SW 1271 (cell line): ENCODE data around the gene JCAD.

Source experiments
- DNase-seq, 2 experiments: peaks; one replicate each; lab custom pipeline; 2025; lab: John Stamatoyannopoulos, UW

JCAD gene

DNA sequence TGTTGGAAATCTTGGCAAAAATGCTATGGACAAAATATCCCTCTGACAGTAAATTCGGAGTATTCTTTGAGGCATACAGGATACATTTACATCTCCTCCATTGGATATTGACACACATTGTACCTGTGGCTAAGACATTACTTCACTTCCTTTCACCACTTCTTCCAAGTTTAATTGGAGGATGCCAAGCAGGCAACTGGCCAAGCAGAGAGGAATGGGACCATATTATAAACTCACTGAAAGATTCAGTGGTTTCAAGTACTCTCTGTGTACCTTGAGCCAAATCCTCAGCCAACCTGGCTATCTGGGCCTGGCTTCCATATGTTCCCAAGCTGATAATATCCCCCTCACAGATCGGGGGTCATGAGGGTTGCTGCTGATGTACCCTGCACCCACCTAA is 14.7 kb upstream of the JCAD start:
- DNase-seq = no peak

DNA sequence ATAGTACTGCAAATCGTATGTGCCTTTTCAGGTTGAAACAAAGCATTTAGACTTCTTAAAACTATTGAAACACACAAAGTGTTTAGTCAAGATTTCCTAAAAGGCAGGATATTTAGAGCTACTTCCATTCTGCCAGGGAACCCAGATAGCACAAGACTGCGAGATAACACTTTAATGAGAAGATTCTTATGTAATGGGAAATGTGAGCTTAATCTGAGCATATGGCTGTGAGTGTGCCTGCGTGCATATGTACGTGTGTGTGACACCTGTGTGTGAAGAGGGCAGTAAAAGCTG is 14.3 kb upstream of the JCAD start:
- DNase-seq = no peak

DNA sequence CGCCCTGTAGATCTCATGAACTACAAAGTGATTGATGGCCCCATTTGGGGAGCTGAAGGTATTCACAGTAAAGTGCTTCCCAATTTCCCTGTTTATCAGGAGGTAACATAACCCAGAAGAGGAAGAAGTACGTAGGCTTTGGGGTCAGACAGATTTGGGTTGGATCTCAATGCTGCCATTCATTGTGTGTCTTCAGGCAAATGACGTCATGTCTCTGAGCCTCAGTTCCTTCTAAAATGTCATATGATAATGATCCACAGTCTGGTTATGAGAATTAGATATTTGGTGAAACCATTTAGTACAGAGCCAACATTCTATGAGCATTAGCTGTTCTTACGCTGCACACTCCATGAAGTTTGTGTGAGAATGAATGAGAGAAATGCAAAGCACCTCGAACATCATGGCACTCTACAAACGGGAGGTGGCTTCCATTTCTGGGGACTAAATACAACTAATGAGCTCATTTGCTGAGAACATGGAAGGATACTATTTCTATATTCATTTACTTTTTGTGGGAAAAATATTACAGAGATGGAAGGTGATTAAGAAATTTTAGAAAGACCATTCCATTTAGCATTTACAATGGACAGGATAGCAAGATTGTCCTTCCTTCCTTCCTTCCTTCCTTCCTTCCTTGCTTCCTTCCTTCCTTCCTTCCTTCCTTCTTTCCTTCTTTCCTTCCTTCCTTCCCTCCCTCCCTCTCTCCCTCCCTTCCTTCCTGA is 13.8 kb upstream of the JCAD start:
- no peak for DNase-seq

DNA sequence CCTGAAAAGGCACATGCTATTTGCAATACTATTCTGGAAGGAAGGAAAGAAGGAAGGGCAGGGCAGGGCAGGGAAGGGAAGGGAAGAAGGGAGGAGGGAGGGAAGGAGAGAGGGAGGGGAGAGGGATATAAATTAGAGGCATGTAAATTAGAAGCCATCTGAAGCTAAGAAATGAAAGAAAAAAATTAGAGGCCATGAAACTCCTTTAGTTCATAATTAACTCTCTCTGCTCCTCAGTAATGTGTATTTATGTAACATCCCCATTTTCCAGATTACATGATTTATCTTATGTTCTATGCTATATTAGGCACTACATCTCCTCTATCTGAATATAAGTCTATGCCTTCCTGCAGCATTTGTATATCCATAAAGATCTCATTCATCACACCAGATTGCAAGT is 12.7 kb upstream of the JCAD start:
- DNase-seq = no peak

DNA sequence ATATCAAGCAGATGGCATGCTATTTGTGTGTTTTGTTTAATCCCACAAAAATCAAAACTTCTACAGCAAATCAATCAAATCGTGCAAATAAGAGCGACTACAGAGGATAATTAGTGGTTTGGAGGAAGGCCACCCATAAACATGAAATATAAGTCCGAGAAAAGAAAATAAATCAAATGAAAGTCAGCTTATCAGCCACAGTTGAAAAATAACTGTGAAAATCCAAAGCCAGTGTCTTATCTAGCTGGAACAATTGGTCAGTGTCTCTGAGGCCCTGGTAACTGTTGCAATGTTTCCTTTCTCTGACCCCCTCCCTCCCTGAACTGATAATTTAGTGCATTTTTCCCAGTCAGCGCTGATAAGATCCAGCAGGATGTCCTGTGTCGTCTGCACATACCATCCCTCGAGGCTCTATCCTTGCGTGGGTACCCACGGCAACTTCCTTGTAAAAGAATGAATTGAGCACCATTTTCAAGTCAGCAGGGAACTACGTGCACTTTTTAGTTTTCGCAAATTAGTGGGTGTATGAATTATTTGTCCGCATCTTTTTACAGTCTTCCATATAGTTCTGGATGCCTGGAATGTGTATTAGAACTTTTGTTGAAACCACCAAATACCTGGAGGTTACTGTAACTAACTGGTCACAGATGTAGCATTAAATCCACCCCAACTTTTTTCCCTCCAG is 10.8 kb upstream of the JCAD start:
- DNase-seq = no peak

DNA sequence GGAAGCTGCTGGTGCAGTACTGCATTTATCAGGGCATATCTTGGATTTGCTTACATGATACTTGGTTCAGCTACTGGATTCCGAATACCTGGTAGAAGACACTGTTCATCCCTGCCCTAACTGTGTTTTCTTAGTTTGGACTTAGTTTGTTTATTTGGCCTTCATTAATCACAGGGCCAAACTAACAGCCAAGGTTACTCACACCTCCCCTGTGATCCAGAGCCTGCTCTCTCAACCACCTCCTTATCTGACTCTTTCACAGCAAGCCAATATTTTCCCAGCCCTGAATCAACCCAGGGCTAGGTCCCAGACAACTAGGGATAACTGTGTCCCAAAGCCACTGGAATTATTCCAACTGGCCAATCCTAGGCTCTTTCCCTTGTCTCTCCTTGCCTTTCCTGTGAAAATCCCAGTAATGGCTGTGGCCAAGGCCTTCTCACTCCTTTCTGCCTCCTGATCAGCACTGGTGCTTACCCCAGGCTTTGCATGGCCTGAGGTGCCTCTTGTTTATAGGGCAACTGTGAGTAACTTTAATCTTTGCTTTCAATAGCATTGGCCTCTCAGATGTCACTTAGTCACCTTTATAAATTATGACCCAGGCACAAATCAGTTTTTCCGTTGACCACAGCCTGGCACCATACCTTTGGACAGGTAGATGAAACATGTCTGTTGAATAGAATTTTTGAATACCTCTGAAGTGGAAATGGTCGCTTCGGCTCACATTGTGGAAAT is 9.3 kb upstream of the JCAD start:
- no peak for DNase-seq

DNA sequence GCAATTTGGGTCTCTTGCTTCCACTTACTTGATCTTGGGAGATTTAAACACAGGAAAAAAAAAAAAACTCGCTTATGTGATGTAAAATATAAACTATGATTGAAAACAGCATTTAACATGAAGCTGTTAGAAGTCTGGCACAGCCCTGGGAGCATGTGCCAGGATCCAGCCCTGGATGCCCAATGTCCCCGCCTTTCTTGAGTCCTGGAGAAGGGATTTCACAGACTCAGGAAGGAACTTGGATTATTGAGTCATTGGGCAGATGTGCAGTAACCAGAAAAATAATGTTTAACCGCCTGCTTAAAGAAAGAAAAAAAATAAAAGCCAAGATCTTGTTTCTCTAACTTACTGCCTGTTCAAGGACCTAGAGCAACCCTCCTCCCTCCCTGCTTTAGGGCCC is 3.7 kb upstream of the JCAD start:
- no peak for DNase-seq

DNA sequence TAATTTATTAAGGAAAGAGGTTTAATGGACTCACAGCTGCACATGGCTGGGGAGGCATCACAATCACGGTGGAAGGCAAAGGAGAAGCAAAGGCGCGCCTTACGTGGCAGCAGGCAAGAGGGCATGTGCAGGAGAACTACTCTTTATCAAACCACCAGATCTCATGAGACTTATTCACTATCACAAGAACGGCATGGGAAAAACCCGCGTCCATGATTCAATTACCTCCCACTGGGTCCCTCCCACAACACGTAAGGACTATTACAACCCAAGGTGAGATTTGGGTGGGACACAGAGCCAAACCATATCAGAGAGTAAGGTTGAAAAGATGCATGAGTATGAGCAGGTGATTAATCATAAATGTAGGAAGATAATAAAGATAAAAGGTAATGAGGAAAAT is 3.2 kb upstream of the JCAD start:
- DNase-seq = no peak

DNA sequence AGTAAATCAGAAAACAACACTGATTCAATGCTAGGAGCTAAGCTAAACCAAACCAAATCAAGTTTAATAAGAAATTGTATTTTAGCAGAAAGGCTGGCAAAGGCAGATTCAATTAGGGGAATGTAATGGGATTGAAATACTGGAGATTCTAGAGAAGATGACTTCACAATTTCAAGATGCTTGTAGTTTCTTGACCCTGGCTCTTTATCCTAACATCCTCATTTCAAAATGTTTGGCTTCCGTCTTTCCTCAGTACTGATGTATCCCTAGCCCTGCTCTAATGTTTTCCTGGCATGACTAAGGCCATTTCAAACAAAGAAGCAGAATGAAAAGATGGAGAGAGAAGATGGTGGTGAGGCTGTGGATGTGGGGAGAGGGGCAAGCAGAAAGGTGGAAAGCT is 2.7 kb upstream of the JCAD start:
- no peak for DNase-seq

DNA sequence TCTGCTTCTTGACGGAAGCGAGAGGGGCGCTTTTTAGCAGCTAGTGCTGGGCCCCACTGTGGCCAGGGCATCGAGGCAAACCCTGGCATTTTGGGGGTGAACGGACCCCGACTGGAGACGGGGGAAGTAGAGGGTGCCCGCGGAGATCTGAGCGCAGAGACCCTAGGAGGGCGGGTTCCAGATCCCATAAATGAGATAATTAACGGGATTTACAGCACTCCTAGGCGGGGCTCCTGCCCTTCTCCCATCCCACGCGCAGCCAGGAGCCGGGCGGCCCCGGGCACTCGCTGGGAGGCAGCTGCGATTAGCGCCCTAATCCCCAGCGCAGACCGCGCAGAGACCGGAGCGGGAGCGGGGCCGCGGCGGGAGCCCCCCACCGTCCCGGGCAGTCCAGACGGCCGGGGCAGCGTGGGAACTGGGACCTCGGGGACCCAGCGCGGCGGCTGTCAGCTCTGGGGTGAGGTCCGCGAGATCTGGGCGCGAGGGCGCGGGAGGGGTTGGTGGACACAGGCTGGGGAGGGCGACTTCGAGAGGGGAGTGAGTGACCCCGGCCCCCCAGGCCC is 735 bp downstream of the JCAD start:
- DNase-seq = no peak

DNA sequence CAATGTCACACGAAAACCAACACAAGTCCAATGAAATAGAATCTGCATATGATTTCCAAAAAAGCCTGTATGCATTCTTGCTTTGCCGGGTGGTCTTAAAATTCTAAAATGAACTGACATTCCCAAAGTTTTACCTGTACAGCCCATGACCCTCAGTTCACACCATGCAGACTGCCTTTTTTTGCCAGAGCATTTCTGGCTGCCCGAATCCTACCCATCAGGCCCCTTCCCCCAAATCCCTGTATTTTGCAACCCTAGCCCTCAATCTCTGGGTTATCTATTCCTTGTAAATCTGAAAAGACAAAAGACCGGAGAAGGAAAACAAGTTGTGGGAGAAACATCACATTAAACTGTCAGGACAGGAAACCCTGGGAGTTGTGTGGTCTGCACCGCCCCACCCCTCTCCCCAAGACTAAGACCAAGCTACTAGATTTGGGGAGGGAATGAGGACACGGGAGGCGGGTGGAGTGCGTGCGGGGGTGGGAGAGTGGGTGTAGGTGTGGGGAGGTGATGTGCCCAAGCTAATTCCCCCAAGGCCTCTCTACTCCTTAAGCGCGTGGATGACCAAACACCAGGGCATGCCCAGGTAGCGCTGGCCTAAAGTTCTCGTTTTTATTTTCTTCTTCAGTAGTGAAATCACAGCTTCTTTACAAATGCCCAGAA is 1.4 kb downstream of the JCAD start:
- no peak for DNase-seq

DNA sequence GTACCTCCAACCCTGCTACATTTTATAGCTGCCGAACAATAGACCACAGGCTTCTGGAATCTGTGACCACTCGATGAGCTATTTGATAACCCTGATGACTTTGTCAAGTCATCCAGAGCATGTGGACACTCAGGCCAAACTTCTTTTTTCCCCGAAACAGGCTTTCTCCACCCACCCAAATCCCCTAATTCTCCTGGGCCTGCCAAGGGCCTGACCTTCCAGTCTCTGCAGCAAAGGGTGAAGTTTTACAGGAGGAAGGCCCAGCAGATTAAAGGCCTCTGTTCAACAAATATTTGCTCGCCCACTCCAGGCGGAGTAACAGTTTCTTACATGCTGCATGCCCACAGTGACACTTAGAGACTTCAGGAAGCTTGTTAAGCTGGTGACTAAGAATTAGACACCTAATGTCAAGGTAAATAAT is 2.0 kb downstream of the JCAD start:
- no peak for DNase-seq

DNA sequence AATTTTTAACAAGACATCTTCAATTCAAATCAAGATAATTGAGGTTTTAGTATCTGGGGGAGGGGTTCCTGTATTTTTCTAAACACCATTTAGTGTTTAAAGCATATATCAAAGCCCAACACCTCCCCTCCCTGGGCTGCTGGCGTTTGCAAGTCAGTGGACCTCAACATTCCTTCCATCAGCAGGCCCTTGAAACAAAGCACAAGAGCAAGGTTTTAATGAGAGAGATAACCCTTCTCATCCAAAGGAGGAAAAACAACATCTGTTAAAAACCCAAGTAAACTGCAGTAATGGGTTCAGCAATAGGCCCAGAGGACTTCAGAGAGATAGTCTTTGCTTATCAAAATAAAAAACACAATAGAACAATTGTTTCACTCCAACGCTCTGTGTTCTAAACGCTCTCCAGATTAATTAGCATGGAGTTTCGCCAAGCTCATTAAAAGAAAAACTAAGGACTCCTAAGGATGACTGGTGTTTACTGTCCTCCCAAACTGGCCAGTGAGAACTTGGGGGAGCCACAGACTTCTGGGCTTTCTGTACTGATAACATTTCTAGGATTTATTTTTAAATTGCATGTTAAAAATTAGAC is 2.5 kb downstream of the JCAD start:
- DNase-seq = no peak

DNA sequence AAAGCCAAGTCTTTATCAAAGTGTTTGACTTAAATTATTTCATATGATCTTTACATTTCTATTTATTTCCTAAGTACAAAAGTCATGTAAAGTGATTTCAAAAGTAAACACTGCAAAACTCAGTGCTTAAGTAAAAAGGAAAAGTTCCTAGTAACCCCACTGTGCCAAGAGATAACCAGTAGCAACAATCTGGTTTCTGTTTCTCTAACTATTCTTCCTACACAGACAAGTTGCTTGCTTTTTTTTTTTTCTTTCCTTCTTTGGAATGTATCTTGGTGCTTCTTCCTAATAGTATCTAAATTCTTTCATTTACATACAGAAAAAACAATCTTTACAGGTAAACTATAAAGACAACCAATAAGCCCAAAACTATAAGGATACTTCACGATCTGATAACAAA is 3.1 kb downstream of the JCAD start:
- no peak for DNase-seq

DNA sequence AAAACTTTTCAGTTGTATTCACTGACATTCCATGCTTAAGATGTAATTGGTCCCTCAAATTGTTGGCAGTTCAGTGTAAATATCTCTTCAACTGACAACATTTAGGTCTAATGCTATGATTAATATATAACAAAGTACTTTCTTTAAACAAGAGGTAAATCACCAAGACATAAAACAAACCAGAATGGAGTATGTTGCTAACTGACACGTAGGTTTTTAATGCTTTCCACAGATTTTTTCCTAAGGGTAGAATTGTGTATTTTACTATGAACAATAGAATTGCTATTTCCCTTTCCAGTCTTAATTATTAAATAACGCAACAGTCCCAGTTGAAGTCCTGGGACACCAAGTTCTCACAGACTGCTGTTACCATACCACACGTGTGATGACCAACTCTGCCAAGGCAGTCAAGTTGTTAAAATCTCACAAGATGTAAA is 4.1 kb downstream of the JCAD start:
- no peak for DNase-seq

DNA sequence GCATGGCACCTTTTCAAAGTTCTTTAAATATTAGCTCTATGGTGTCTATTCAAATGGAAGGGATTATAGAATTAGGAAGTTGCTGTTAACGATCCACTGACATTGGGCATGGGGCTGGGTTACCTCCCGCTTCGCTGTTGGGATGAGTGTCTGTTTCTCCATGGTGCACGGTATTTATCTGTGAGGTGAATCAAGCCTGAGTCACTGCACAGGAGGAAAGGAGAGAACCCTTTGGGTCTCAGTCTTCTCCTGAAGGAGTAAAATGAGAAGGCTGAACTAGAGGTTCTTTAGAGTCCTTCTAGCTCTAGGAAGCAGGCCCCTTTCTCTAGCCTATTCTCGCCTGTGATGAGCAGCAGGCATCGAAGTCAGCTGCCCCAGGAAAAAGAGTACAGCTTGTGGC is 7.3 kb downstream of the JCAD start:
- DNase-seq = no peak

DNA sequence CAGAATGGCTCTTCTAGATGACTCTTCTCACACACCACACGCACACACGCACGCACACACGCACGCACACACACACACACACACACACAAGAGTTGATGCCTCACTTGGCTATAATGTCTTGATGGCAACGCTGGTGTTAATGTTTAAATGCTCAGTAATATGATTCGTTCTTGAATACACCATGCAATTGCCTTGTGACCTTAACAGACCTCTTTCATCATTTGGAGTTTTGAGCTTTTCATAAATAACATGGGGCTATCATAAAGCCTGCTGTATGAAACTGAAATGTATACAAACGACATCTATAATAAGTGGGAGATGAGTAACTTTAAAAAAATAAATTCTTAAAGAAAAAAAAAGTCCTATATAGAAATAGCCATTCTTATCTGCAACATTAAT is 8.2 kb downstream of the JCAD start:
- no peak for DNase-seq

DNA sequence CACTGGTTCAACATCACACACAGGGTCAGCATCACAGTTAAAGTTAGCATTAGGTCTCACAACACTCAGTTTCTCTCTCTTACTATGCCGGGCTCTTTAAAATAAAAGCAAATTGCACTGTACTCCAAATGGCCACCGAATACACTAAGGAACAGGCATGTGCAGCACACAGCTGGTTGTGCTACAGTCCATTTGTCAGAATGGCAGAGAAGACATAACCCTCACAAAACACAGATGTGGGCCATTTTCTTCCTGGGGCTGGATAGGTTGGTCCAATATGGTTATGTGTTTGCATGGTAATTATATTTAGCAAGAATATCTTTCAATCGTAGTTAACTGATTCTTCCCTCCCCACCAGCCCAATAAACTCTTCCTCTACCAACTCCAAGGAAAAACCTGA is 9.0 kb downstream of the JCAD start:
- DNase-seq = no peak

DNA sequence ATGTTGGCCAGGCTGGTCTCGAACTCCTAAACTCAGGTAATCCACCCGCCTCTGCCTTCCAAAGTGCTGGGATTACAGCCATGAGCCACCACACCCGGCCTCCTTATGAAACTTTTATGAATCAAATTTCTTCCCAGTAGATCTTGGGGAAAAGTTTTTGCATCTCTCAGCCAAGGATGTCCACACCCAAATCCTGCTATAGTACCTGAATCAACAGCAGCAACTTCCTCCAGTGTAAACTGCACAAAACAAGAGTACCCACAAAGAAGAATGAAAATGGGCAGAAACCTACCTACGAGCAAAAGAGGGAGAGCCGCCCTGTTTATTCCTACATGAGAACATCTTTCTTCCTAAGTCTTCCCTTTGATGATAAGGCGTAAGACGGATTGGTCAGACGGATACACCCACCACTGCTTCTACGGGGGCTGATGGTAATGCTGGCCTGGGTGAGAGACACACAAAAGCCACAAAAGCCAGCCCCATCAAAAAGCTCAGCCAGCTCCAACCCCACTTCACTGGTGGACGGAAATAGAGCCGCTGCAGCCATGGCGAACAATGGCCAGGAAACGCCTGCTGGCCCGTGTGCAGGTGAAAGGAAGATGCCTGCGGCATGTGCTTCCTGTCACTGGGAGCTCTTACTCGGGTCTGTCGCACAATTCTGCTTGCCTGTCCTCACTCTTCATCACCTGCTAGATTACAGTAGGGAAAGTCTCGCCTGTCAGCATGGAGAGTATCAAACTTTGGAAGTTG is 10.4 kb downstream of the JCAD start:
- DNase-seq = no peak

DNA sequence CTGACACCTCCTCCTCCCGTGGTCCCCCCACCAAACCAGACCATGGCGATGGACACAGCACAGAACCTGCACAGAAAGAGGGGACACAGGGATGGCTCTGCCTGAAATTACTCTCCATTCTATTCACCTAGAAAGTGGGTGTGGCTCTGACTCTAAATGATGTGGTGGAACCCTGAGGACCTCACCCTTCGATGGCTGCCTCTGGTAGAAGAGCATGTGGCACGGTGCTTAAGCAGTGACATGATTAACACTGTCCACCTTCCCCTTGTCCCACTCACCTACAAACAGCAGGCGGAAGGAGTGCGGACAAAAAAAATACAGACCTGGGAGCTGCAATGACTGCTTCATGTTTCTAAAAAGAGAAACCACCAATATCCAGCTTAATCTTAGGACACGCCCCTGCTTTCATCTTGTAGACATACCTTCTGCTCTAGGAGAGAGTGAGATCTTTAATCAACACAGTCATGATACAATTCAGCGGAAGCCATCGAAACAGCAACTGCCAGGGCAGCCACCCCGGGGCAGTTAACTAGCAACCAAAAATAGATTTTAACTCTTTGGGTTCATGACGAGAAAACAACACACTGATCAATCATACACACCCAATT is 11.4 kb downstream of the JCAD start:
- DNase-seq = no peak

DNA sequence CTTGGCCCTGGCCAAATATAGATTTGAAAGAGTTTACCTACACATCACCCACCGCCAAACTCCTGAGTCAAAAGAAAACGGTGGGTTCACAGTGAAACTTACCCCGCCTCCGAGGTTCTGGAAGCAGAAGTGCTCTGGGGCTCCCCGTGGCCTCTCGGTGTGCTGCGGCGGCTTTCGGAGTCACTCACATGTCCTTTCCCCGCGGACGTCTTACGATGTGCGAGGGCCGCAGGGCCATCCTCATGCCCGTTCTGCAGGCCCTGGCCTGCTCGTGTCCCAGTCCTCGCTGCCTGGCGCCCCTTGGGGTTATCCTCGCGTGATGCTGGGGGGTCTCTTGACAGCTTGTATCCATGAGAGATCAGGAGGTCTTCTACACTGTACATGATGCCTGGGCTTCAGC is 12.0 kb downstream of the JCAD start:
- DNase-seq = no peak
